ENCODE data around the gene HOXA9. TPM values are rescaled to one million over a fixed set of nuclear protein-coding genes. Genes with fewer than 3 reads are reported as not detected.

Gene HOXA9
- polyA plus RNA-seq, 1 donor from 2014 or later: not detected

GRCh38 chr7:27138472-27138871, 26.9 kb downstream of the HOXA9 start:
- Histone ChIP-seq H3K4me2 (ENCODE audit: low read length) (no peak overlapping the region), H3K9me2 (ENCODE audit: insufficient read depth, low read length) (no peaks in the 10 kb centered on the region), H3K9ac (ENCODE audit: low read length) (no peak overlapping the region), H3K4me3 (ENCODE audit: low read length) (no peak overlapping the region), H4K20me1 (ENCODE audit: insufficient read depth) (no peaks in the 10 kb centered on the region), H3F3A (ENCODE audit: insufficient read depth, low read length, poor library complexity, severe bottlenecking) (no peaks in the 10 kb centered on the region), H3K27ac (ENCODE audit: low read length) (no peak overlapping the region), H2AFZ (ENCODE audit: low read depth, low read length) (no peak overlapping the region), H3K9me3 (ENCODE audit: low read length) (peaks cover 6% of the 10 kb centered on the region), H3K27me3 (ENCODE audit: insufficient read depth, low read depth, low read length) (peaks cover 100% of the 10 kb centered on the region), H3K36me3 (ENCODE audit: insufficient read depth, low read length) (no peaks in the 10 kb centered on the region), H3K79me2 (replicated peaks; ENCODE audit: insufficient read depth, low read length) (no peaks in the 10 kb centered on the region)
- TF ChIP-seq MXI1 (conservative IDR thresholded peaks at IDR 0.05; ENCODE audit: poor library complexity, severe bottlenecking): no peak

- Histone ChIP-seq H3K4me2 (ENCODE audit: low read length) (no peak overlapping the region), H2AFZ (ENCODE audit: low read depth, low read length) (no peak overlapping the region), H3K4me3 (ENCODE audit: low read length) (no peak overlapping the region), H3F3A (ENCODE audit: insufficient read depth, low read length, poor library complexity, severe bottlenecking) (no peaks in the 10 kb centered on the region), H3K27me3 (ENCODE audit: insufficient read depth, low read depth, low read length) (peaks cover 100% of the 10 kb centered on the region), H3K36me3 (ENCODE audit: insufficient read depth, low read length) (no peaks in the 10 kb centered on the region), H3K79me2 (replicated peaks; ENCODE audit: insufficient read depth, low read length) (no peaks in the 10 kb centered on the region), H4K20me1 (ENCODE audit: insufficient read depth) (no peaks in the 10 kb centered on the region), H3K9me3 (ENCODE audit: low read length) (peaks cover 9% of the 10 kb centered on the region), H3K9me2 (ENCODE audit: insufficient read depth, low read length) (no peaks in the 10 kb centered on the region), H3K27ac (ENCODE audit: low read length) (no peak overlapping the region), H3K9ac (ENCODE audit: low read length) (no peak overlapping the region)
- TF ChIP-seq TAF1 (IDR thresholded peaks at IDR 0.05; ENCODE audit: low read depth): no peak
- no peak for TF ChIP-seq REST (IDR thresholded peaks at IDR 0.05; ENCODE audit: borderline replicate concordance)
- no peak for TF ChIP-seq CTCF (IDR thresholded peaks at IDR 0.05; ENCODE audit: poor library complexity, severe bottlenecking)
- TF ChIP-seq SMC3 (conservative IDR thresholded peaks at IDR 0.05; ENCODE audit: poor library complexity): no peak
These were observed 27.6 kb downstream of the HOXA9 start for GRCh38 chr7:27137640-27138315.

GRCh38 chr7:27134392-27134791, 30.9 kb downstream of the HOXA9 start:
- Histone ChIP-seq H4K20me1 (ENCODE audit: insufficient read depth) (no peaks in the 10 kb centered on the region), H3K4me3 (ENCODE audit: low read length) (no peak overlapping the region), H3F3A (ENCODE audit: insufficient read depth, low read length, poor library complexity, severe bottlenecking) (no peaks in the 10 kb centered on the region), H3K79me2 (replicated peaks; ENCODE audit: insufficient read depth, low read length) (no peaks in the 10 kb centered on the region), H3K9me3 (ENCODE audit: low read length) (peaks cover 10% of the 10 kb centered on the region), H3K36me3 (ENCODE audit: insufficient read depth, low read length) (no peaks in the 10 kb centered on the region), H3K9me2 (ENCODE audit: insufficient read depth, low read length) (no peaks in the 10 kb centered on the region), H3K27ac (ENCODE audit: low read length) (no peak overlapping the region), H3K27me3 (ENCODE audit: insufficient read depth, low read depth, low read length) (peaks cover 98% of the 10 kb centered on the region), H2AFZ (ENCODE audit: low read depth, low read length) (no peak overlapping the region), H3K4me2 (ENCODE audit: low read length) (no peak overlapping the region), H3K9ac (ENCODE audit: low read length) (no peak overlapping the region)
- TF ChIP-seq SMC3 (conservative IDR thresholded peaks at IDR 0.05; ENCODE audit: poor library complexity) (no peak), EZH2 (IDR thresholded peaks at IDR 0.05; ENCODE audit: borderline replicate concordance, insufficient read depth, low read length, poor library complexity, severe bottlenecking) (no peak), MXI1 (conservative IDR thresholded peaks at IDR 0.05; ENCODE audit: poor library complexity, severe bottlenecking) (no peak), POLR2AphosphoS5 (IDR thresholded peaks at IDR 0.05) (no peak), RAD21 (conservative IDR thresholded peaks at IDR 0.05) (no peak), TAF1 (IDR thresholded peaks at IDR 0.05; ENCODE audit: low read depth) (no peak), EP300 (conservative IDR thresholded peaks at IDR 0.05; ENCODE audit: poor library complexity, severe bottlenecking) (no peak), REST (IDR thresholded peaks at IDR 0.05; ENCODE audit: borderline replicate concordance) (no peak), CTCF (IDR thresholded peaks at IDR 0.05; ENCODE audit: poor library complexity, severe bottlenecking) (no peak)

All from neural cell (in vitro differentiated cells).